ENCODE data around the gene SAMD4B.

SAMD4B gene

GRCh38 chr19:39341719-39342604 is at the start of gene SAMD4B:
TSS of gene SAMD4B (plus strand) at chr19:39342421. CDS start at chr19:39356894, 14,473 bp downstream.
- peak; percentile 59 for TF ChIP-seq CTCF (IDR thresholded peaks at IDR 0.05; ENCODE audit: insufficient read depth, low read depth, low read length, missing control alignments)
- H3K4me3 ChIP-seq (ENCODE audit: low read length), result peak within 1 kb of the TSS; percentile 98
- DNase-seq (ENCODE audit: low read depth), result peak; percentile 99

- DNase-seq (ENCODE audit: low read depth), result no peak
- H3K4me3 ChIP-seq (ENCODE audit: low read length), result no peak overlapping the region
- TF ChIP-seq CTCF (IDR thresholded peaks at IDR 0.05; ENCODE audit: insufficient read depth, low read depth, low read length, missing control alignments), result no peak
These were observed 48.8 kb upstream of the SAMD4B start for GRCh38 chr19:39293394-39293793.

- no peak for TF ChIP-seq CTCF (IDR thresholded peaks at IDR 0.05; ENCODE audit: insufficient read depth, low read depth, low read length, missing control alignments)
- peak; percentile 41 for DNase-seq (ENCODE audit: low read depth)
- no peak within 1 kb of the TSS for H3K4me3 ChIP-seq (ENCODE audit: low read length)
These were observed 46.1 kb upstream of the SAMD4B start, which contains the start of gene IFNL1 for GRCh38 chr19:39296055-39296645. TSS of gene IFNL1 (plus strand) at chr19:39296407. CDS start at chr19:39296422, 15 bp downstream.

- TF ChIP-seq CTCF (IDR thresholded peaks at IDR 0.05; ENCODE audit: insufficient read depth, low read depth, low read length, missing control alignments), result no peak
- H3K4me3 ChIP-seq (ENCODE audit: low read length), result no peak overlapping the region
- no peak for DNase-seq (ENCODE audit: low read depth)
These were observed 45.3 kb upstream of the SAMD4B start for GRCh38 chr19:39296906-39297305.

GRCh38 chr19:39297931-39298634 is 44.1 kb upstream of the SAMD4B start:
- no peak for TF ChIP-seq CTCF (IDR thresholded peaks at IDR 0.05; ENCODE audit: insufficient read depth, low read depth, low read length, missing control alignments)

GRCh38 chr19:39299404-39299803 is 42.8 kb upstream of the SAMD4B start:
- no peak for DNase-seq (ENCODE audit: low read depth)
- TF ChIP-seq CTCF (IDR thresholded peaks at IDR 0.05; ENCODE audit: insufficient read depth, low read depth, low read length, missing control alignments), result no peak
- no peak overlapping the region for H3K4me3 ChIP-seq (ENCODE audit: low read length)

More at GRCh38 chr19:39297931-39298634, 44.1 kb upstream of the SAMD4B start:
- no peak overlapping the region for H3K4me3 ChIP-seq (ENCODE audit: low read length)
- no peak for DNase-seq (ENCODE audit: low read depth)

Measured in epithelial cell of esophagus (primary cell).